ENCODE measurements around the gene GUK1. TPM values are rescaled to one million over a fixed set of nuclear protein-coding genes. Genes with fewer than 3 reads are reported as not detected.

GUK1 gene
- total RNA-seq, 2 experiments from 2014 or later = 229 to 239 TPM

GRCh38 chr1:228163007-228163753 is 23.1 kb downstream of the GUK1 start:
- intact Hi-C loops (cut with micrococcal nuclease) = loop anchor here (10.0 kb wide), 2 partner anchors 242 to 428 kb away; partner anchors contain the start of genes JMJD4, SNAP47 and TRIM11
- ChIA-PET POLR2A (no interaction called here), CTCF (no interaction called here)
- Mint-ChIP-seq H3K36me3 (no peaks in the 10 kb centered on the region), H3K9me3 (no peaks in the 10 kb centered on the region), H3K27me3 (no peaks in the 10 kb centered on the region), H3K4me3 (no peak overlapping the region), H3K27ac (no peak overlapping the region), H3K4me1 (ENCODE audit: low read depth) (peaks cover 30% of the 10 kb centered on the region)
- DNase-seq = no peak

GRCh38 chr1:228163776-228164519 is 23.9 kb downstream of the GUK1 start:
- Mint-ChIP-seq H3K4me1 (ENCODE audit: low read depth) (peaks cover 33% of the 10 kb centered on the region), H3K27me3 (no peaks in the 10 kb centered on the region), H3K4me3 (peak overlapping the region; percentile 68), H3K36me3 (no peaks in the 10 kb centered on the region), H3K27ac (peak overlapping the region; percentile 89), H3K9me3 (no peaks in the 10 kb centered on the region)
- POLR2A ChIA-PET = interaction anchor here (3.2 kb wide), 1 partner anchor 24 kb away, joined by 33 read pairs; the partner anchor contains the start of gene GUK1
- intact Hi-C loops (cut with micrococcal nuclease) = loop anchor here (10.0 kb wide), 2 partner anchors 241 to 429 kb away; partner anchors contain the start of genes JMJD4, SNAP47 and TRIM11
- CTCF ChIA-PET = interaction anchor here (1.2 to 1.5 kb wide), 3 partner anchors 21 to 160 kb away, joined by 5 to 8 read pairs (median 6); partner anchors contain the start of gene GUK1
- DNase-seq = no peak

GRCh38 chr1:228164561-228165371 is 24.7 kb downstream of the GUK1 start:
- Mint-ChIP-seq H3K27me3 (no peaks in the 10 kb centered on the region), H3K4me1 (ENCODE audit: low read depth) (peaks cover 33% of the 10 kb centered on the region), H3K4me3 (peak overlapping the region; percentile 81), H3K36me3 (no peaks in the 10 kb centered on the region), H3K27ac (peak overlapping the region; percentile 89), H3K9me3 (no peaks in the 10 kb centered on the region)
- ChIA-PET CTCF (interaction anchor here (0.6 to 4.4 kb wide), 16 partner anchors 8 to 336 kb away, joined by 3 to 46 read pairs (median 4); partner anchors contain the start of gene GUK1), POLR2A (interaction anchor here (0.5 to 3.2 kb wide), 11 partner anchors 8 to 572 kb away, joined by 3 to 33 read pairs (median 4); partner anchors contain the start of genes ARF1, GUK1 and TRIM11)
- no peak for DNase-seq
- intact Hi-C loops (cut with micrococcal nuclease) = loop anchor here (1.0 to 10.0 kb wide), 5 partner anchors 32 to 430 kb away; partner anchors contain the start of genes C1orf35, JMJD4, SNAP47 and TRIM11

GRCh38 chr1:228165372-228166169 is 25.5 kb downstream of the GUK1 start, which contains the start of gene IBA57:
Gene IBA57, plus strand, starts transcription at chr1:228165804. Its CDS starts 13 bp downstream, at chr1:228165817.
- Mint-ChIP-seq H3K27ac (peak within 1 kb of the TSS; percentile 89), H3K4me1 (ENCODE audit: low read depth) (peaks cover 33% of the 10 kb centered on the region), H3K4me3 (peak within 1 kb of the TSS; percentile 81), H3K27me3 (no peaks in the 10 kb centered on the region), H3K36me3 (no peaks in the 10 kb centered on the region), H3K9me3 (no peaks in the 10 kb centered on the region)
- DNase-seq = peak; percentile 100
- CTCF ChIA-PET = interaction anchor here (0.6 to 4.4 kb wide), 23 partner anchors 8 to 404 kb away, joined by 3 to 46 read pairs (median 4); partner anchors contain the start of gene GUK1
- intact Hi-C loops (cut with micrococcal nuclease) = loop anchor here (1.0 to 10.0 kb wide), 8 partner anchors 25 to 431 kb away; partner anchors contain the start of genes ARF1, C1orf35, GUK1 and JMJD4
- POLR2A ChIA-PET = interaction anchor here (0.7 to 3.2 kb wide), 11 partner anchors 9 to 241 kb away, joined by 3 to 33 read pairs (median 4); partner anchors contain the start of genes ARF1, GUK1 and TRIM11

- H3K27ac Mint-ChIP-seq = peak overlapping the region; percentile 89
- H3K27me3 Mint-ChIP-seq = no peaks in the 10 kb centered on the region
- H3K4me1 Mint-ChIP-seq (ENCODE audit: low read depth) = peaks cover 33% of the 10 kb centered on the region
- DNase-seq = peak; percentile 76
- POLR2A ChIA-PET = interaction anchor here (0.8 to 3.2 kb wide), 7 partner anchors 8 to 240 kb away, joined by 3 to 33 read pairs (median 6); partner anchors contain the start of genes ARF1, GUK1 and TRIM11
- H3K4me3 Mint-ChIP-seq = peak overlapping the region; percentile 66
- no peaks in the 10 kb centered on the region for H3K36me3 Mint-ChIP-seq
- CTCF ChIA-PET = interaction anchor here (0.6 to 4.4 kb wide), 15 partner anchors 9 to 623 kb away, joined by 3 to 46 read pairs (median 4); partner anchors contain the start of gene GUK1
- intact Hi-C loops (cut with micrococcal nuclease) = loop anchor here (1.0 to 10.0 kb wide), 6 partner anchors 26 to 432 kb away; partner anchors contain the start of genes ARF1, GUK1, JMJD4 and MRPL55
- no peaks in the 10 kb centered on the region for H3K9me3 Mint-ChIP-seq
These were observed 26.3 kb downstream of the GUK1 start for GRCh38 chr1:228166170-228166936.

- Mint-ChIP-seq H3K9me3 (no peaks in the 10 kb centered on the region), H3K27me3 (no peaks in the 10 kb centered on the region), H3K4me1 (ENCODE audit: low read depth) (peaks cover 23% of the 10 kb centered on the region), H3K36me3 (no peaks in the 10 kb centered on the region), H3K4me3 (no peak overlapping the region), H3K27ac (no peak overlapping the region)
- DNase-seq = no peak
- ChIA-PET POLR2A (no interaction called here), CTCF (interaction anchor here (0.6 to 4.4 kb wide), 2 partner anchors 8 to 38 kb away, joined by 3 to 46 read pairs; no protein-coding TSS in a partner anchor)
- intact Hi-C loops (cut with micrococcal nuclease) = loop anchor here (5.0 to 10.0 kb wide), 3 partner anchors 36 to 434 kb away; partner anchors contain the start of genes JMJD4, SNAP47 and TRIM11
These were observed 28.6 kb downstream of the GUK1 start for GRCh38 chr1:228168563-228169270.

- DNase-seq = no peak
- H3K27me3 Mint-ChIP-seq = no peaks in the 10 kb centered on the region
- no peaks in the 10 kb centered on the region for H3K9me3 Mint-ChIP-seq
- CTCF ChIA-PET = no interaction called here
- no peak overlapping the region for H3K27ac Mint-ChIP-seq
- H3K36me3 Mint-ChIP-seq = no peaks in the 10 kb centered on the region
- peaks cover 20% of the 10 kb centered on the region for H3K4me1 Mint-ChIP-seq (ENCODE audit: low read depth)
- no peak overlapping the region for H3K4me3 Mint-ChIP-seq
- intact Hi-C loops (cut with micrococcal nuclease) = loop anchor here (5.0 to 10.0 kb wide), 3 partner anchors 37 to 435 kb away; partner anchors contain the start of genes JMJD4, SNAP47 and TRIM11
- POLR2A ChIA-PET = no interaction called here
These were observed 29.3 kb downstream of the GUK1 start for GRCh38 chr1:228169345-228169744.

- no peaks in the 10 kb centered on the region for H3K27me3 Mint-ChIP-seq
- H3K4me3 Mint-ChIP-seq = no peak overlapping the region
- ChIA-PET CTCF (no interaction called here), POLR2A (no interaction called here)
- peaks cover 15% of the 10 kb centered on the region for H3K4me1 Mint-ChIP-seq (ENCODE audit: low read depth)
- H3K27ac Mint-ChIP-seq = no peak overlapping the region
- no peak for DNase-seq
- intact Hi-C loops (cut with micrococcal nuclease) = no loop called here
- no peaks in the 10 kb centered on the region for H3K36me3 Mint-ChIP-seq
- H3K9me3 Mint-ChIP-seq = no peaks in the 10 kb centered on the region
These were observed 30.6 kb downstream of the GUK1 start for GRCh38 chr1:228170666-228171065.

- ChIA-PET POLR2A (no interaction called here), CTCF (no interaction called here)
- DNase-seq = no peak
- H3K4me1 Mint-ChIP-seq (ENCODE audit: low read depth) = peaks cover 15% of the 10 kb centered on the region
- H3K27me3 Mint-ChIP-seq = no peaks in the 10 kb centered on the region
- H3K9me3 Mint-ChIP-seq = no peaks in the 10 kb centered on the region
- H3K4me3 Mint-ChIP-seq = no peak overlapping the region
- no peak overlapping the region for H3K27ac Mint-ChIP-seq
- H3K36me3 Mint-ChIP-seq = no peaks in the 10 kb centered on the region
- intact Hi-C loops (cut with micrococcal nuclease) = no loop called here
These were observed 31.3 kb downstream of the GUK1 start for GRCh38 chr1:228171221-228171891.
